Keratinocyte (primary cell): ENCODE results near the gene SCAP. TPM values are rescaled to one million over a fixed set of nuclear protein-coding genes. Genes with fewer than 3 reads are reported as not detected.

Experiments
- DNase-seq: peaks from one replicate; pipeline ENCODE4 v3.0.0-alpha.2; 2011; ENCODE audit warnings: low read depth, missing footprints, low spot score
- FAIRE-seq: peaks from 2 replicates; lab custom pipeline; 2011; peaks lifted over from hg19 to GRCh38; lab: Jason Lieb, UNC
- H2AFZ ChIP-seq: 2 replicates; pipeline ENCODE4 v1.6.0; 2012; ENCODE audit warnings: low read length, control low read depth, inconsistent platforms; ENCODE audit not compliant: control insufficient read depth
- H3K27ac ChIP-seq: 2 replicates; pipeline ENCODE4 v1.5.1; 2011; ENCODE audit warnings: low read length; ENCODE audit not compliant: control insufficient read depth, insufficient read depth
- H3K27me3 ChIP-seq: 3 replicates; pipeline ENCODE4 v1.6.0; 2011; ENCODE audit warnings: low read length; ENCODE audit not compliant: control insufficient read depth, insufficient read depth; ENCODE audit errors: extremely low read depth
- H3K36me3 ChIP-seq, 2 experiments: 2 replicates in 1 of 2; 3 replicates in 1 of 2; pipeline ENCODE4 v1.5.1; 2011; ENCODE audit warnings: low read length in 2 of 2, mild to moderate bottlenecking in 1 of 2; ENCODE audit not compliant: control insufficient read depth in 2 of 2, insufficient read depth in 2 of 2; ENCODE audit errors: extremely low read depth in 1 of 2
- H3K4me1 ChIP-seq: 3 replicates; pipeline ENCODE4 v1.5.1; 2011; ENCODE audit warnings: low read length; ENCODE audit not compliant: control insufficient read depth, insufficient read depth; ENCODE audit errors: extremely low read depth
- H3K4me2 ChIP-seq: 3 replicates; pipeline ENCODE4 v1.6.0; 2011; ENCODE audit warnings: low read depth, low read length; ENCODE audit not compliant: control insufficient read depth, insufficient read depth; ENCODE audit errors: extremely low read depth
- H3K4me3 ChIP-seq, 3 experiments: fragments of 200-600 bp in 1 of 3; sonication (generic) in 1 of 3; 2 replicates in 2 of 3; 3 replicates in 1 of 3; pipeline ENCODE4 v1.5.1; 2011 to 2016; ENCODE audit warnings: low read length in 3 of 3, mild to moderate bottlenecking in 3 of 3, control low read depth in 2 of 3, inconsistent platforms in 1 of 3, low read depth in 1 of 3, mixed read lengths in 1 of 3, mixed run types in 1 of 3, moderate library complexity in 1 of 3; ENCODE audit not compliant: control insufficient read depth in 2 of 3, insufficient read depth in 2 of 3; ENCODE audit errors: extremely low read depth in 1 of 3
- H3K79me2 ChIP-seq: 2 replicates; pipeline ENCODE4 v1.6.0; 2012; ENCODE audit warnings: low read length; ENCODE audit not compliant: control insufficient read depth, insufficient read depth
- H3K9ac ChIP-seq: 3 replicates; pipeline ENCODE4 v1.6.0; 2011; ENCODE audit warnings: low read length; ENCODE audit not compliant: control insufficient read depth, insufficient read depth; ENCODE audit errors: extremely low read depth
- H3K9me1 ChIP-seq: 3 replicates; pipeline ENCODE4 v1.6.0; 2011; ENCODE audit warnings: low read length; ENCODE audit not compliant: control insufficient read depth, insufficient read depth; ENCODE audit errors: extremely low read depth
- H3K9me3 ChIP-seq: 2 replicates; pipeline ENCODE4 v1.5.1; 2012; ENCODE audit warnings: low read depth, low read length; ENCODE audit not compliant: control insufficient read depth
- H4K20me1 ChIP-seq: 3 replicates; pipeline ENCODE4 v1.6.0; 2011; ENCODE audit warnings: low read length; ENCODE audit not compliant: control insufficient read depth, insufficient read depth; ENCODE audit errors: extremely low read depth
- EZH2 ChIP-seq: IDR thresholded peaks from one replicate; pipeline ENCODE4 v1.6.1; 2012; ENCODE audit warnings: inconsistent platforms, mild to moderate bottlenecking, low read length, moderate library complexity
- dilution Hi-C: fragments of 300-500 bp; cut with MboI; formaldehyde crosslinking; loops from one replicate; pipeline ENCODE4 v1.7.0; 2020; ENCODE audit warnings: low sequenced_read_pairs; ENCODE audit not compliant: extremely low pct_ligation_motif_present
- polyA plus RNA-seq, 5 experiments: library from polyadenylated mRNA; depleted of rRNA in 3 of 5; stranded (reverse) in 3 of 5; stranded (forward) in 1 of 5; unstranded in 1 of 5; fragments of >200 nt; gene quantifications; 1 replicate in 1 of 5; 2 replicates in 3 of 5; 3 replicates in 1 of 5; pipeline versions ENCODE4 v1.2.1 to v1.2.3, GENCODE V29; 2011 to 2012; ENCODE audit warnings: missing spikeins in 2 of 5, low read depth in 1 of 5, low replicate concordance in 1 of 5
- TF ChIP-seq, protein P1 (sequence below), 3 experiments: IDR thresholded peaks in 1 of 3; conservative IDR thresholded peaks in 1 of 3; optimal IDR thresholded peaks in 1 of 3; 2 replicates in 2 of 3; 3 replicates in 1 of 3; pipeline versions ENCODE3 to v1.5.1; 2011; ENCODE audit warnings: low read length in 3 of 3, mild to moderate bottlenecking in 3 of 3, moderate library complexity in 2 of 3, control low read depth in 1 of 3, inconsistent platforms in 1 of 3; ENCODE audit not compliant: insufficient read depth in 2 of 3; ENCODE audit errors: extremely low read depth in 1 of 3

The SCAP gene
- polyA plus RNA-seq, 1 donor (not counting 4 experiments of a cell fraction or from before 2014, with no cell fraction given) = 17.7 TPM

GRCh38 chr3:47432673-47433072, 43.1 kb downstream of the SCAP start:
- Histone ChIP-seq H2AFZ (no peak overlapping the region), H3K36me3 (peaks cover 19 to 20% of the 10 kb centered on the region in 2 experiments), H3K27ac (no peak overlapping the region), H4K20me1 (no peaks in the 10 kb centered on the region), H3K9me1 (no peaks in the 10 kb centered on the region), H3K9me3 (no peaks in the 10 kb centered on the region), H3K79me2 (no peaks in the 10 kb centered on the region), H3K27me3 (no peaks in the 10 kb centered on the region), H3K4me2 (no peak overlapping the region), H3K9ac (no peak overlapping the region), H3K4me1 (no peaks in the 10 kb centered on the region), H3K4me3 (no peak overlapping the region)
- dilution Hi-C loops = no loop called here
- FAIRE-seq (no peak), DNase-seq (no peak)
- TF ChIP-seq, protein P1, sequence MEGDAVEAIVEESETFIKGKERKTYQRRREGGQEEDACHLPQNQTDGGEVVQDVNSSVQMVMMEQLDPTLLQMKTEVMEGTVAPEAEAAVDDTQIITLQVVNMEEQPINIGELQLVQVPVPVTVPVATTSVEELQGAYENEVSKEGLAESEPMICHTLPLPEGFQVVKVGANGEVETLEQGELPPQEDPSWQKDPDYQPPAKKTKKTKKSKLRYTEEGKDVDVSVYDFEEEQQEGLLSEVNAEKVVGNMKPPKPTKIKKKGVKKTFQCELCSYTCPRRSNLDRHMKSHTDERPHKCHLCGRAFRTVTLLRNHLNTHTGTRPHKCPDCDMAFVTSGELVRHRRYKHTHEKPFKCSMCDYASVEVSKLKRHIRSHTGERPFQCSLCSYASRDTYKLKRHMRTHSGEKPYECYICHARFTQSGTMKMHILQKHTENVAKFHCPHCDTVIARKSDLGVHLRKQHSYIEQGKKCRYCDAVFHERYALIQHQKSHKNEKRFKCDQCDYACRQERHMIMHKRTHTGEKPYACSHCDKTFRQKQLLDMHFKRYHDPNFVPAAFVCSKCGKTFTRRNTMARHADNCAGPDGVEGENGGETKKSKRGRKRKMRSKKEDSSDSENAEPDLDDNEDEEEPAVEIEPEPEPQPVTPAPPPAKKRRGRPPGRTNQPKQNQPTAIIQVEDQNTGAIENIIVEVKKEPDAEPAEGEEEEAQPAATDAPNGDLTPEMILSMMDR (optimal IDR thresholded peaks at IDR 0.05 in 1 of 3, IDR thresholded peaks at IDR 0.05 in 1 of 3, conservative IDR thresholded peaks at IDR 0.05 in 1 of 3; ENCODE audit: extremely low read depth in 1 of 3, insufficient read depth in 2 of 3, low read length in 3 of 3) = no peak
- no peak for TF ChIP-seq EZH2

GRCh38 chr3:47431225-47431624, 44.5 kb downstream of the SCAP start:
- no peak for TF ChIP-seq EZH2
- TF ChIP-seq, protein P1 (optimal IDR thresholded peaks at IDR 0.05 in 1 of 3, IDR thresholded peaks at IDR 0.05 in 1 of 3, conservative IDR thresholded peaks at IDR 0.05 in 1 of 3; ENCODE audit: extremely low read depth in 1 of 3, insufficient read depth in 2 of 3, low read length in 3 of 3) = no peak
- no peak overlapping the region for H3K9ac ChIP-seq
- H2AFZ ChIP-seq = no peak overlapping the region
- no peaks in the 10 kb centered on the region for H3K27me3 ChIP-seq
- FAIRE-seq = no peak
- H3K4me3 ChIP-seq = no peak overlapping the region
- dilution Hi-C loops = no loop called here
- no peaks in the 10 kb centered on the region for H3K9me1 ChIP-seq
- no peak for DNase-seq
- H3K79me2 ChIP-seq = no peaks in the 10 kb centered on the region
- H3K36me3 ChIP-seq = peaks cover 20 to 26% of the 10 kb centered on the region in 2 experiments
- no peaks in the 10 kb centered on the region for H3K4me1 ChIP-seq
- H3K4me2 ChIP-seq = no peak overlapping the region
- no peaks in the 10 kb centered on the region for H4K20me1 ChIP-seq
- no peak overlapping the region for H3K27ac ChIP-seq
- no peaks in the 10 kb centered on the region for H3K9me3 ChIP-seq
